ENCODE results near the gene KCTD2. TPM values are rescaled to one million over a fixed set of nuclear protein-coding genes. Genes with fewer than 3 reads are reported as not detected.
A peak's percentile ranks its signal among the peaks of the same experiment; 100 is the strongest.

The KCTD2 gene
- total and polyA plus RNA-seq, 2 of the 13 experiments (the other 11 are each of a cell fraction or from before 2014, with no cell fraction given): 28.3 to 32.6 TPM

DNA sequence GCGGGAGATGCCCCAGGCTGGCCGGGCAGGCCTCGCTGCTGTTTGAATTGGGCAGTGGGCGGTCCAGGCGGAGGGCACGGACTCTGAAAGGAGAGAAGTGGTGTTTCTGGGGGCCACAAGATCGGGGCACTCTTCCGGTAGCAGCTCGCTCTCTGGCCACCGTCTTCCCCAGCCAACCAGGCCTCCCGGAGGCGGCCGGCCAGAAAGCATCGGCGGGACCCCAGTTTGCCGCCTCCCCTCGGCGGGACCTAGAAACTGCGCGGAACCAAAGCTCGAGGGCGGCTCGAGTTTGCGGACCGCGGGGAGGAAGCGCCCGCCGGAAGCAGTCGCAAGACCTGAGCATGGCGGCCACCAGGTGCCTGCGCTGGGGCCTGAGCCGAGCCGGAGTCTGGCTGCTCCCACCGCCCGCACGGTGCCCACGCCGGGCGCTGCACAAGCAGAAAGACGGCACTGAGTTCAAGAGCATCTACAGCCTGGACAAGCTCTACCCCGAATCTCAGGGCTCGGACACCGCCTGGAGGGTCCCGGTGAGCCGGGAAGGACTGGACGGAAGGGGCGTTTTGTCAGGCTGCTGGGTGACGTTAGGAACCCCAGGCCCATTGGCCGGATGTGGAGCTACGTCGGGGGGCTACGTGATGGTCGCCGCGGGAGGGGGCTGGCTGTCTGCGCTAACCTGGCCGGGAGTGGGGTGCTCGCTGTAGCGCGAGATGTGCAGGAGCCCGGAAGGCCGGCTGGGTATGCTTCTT, 34.5 kb upstream of the KCTD2 start, which contains the start of gene MRPL58 (continued):
- TF ChIP-seq, protein P1, sequence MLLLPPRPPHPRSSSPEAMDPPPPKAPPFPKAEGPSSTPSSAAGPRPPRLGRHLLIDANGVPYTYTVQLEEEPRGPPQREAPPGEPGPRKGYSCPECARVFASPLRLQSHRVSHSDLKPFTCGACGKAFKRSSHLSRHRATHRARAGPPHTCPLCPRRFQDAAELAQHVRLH (CRISPR knock-in tag; IDR thresholded peaks at IDR 0.05; ENCODE audit: borderline replicate concordance, low read depth): peak; percentile 99
- TF ChIP-seq HOXA9 (CRISPR knock-in tag; IDR thresholded peaks at IDR 0.05; ENCODE audit: borderline replicate concordance): no peak
- TF ChIP-seq ZNF333 (CRISPR knock-in tag; IDR thresholded peaks at IDR 0.05; ENCODE audit: borderline replicate concordance): peak; percentile 99
- TF ChIP-seq, protein P2, sequence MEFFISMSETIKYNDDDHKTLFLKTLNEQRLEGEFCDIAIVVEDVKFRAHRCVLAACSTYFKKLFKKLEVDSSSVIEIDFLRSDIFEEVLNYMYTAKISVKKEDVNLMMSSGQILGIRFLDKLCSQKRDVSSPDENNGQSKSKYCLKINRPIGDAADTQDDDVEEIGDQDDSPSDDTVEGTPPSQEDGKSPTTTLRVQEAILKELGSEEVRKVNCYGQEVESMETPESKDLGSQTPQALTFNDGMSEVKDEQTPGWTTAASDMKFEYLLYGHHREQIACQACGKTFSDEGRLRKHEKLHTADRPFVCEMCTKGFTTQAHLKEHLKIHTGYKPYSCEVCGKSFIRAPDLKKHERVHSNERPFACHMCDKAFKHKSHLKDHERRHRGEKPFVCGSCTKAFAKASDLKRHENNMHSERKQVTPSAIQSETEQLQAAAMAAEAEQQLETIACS (CRISPR knock-in tag; IDR thresholded peaks at IDR 0.05): peak; percentile 49
- TF ChIP-seq ATF7 (IDR thresholded peaks at IDR 0.05): no peak
- TF ChIP-seq ATF7 (CRISPR knock-in tag; IDR thresholded peaks at IDR 0.05): peak; percentile 94
- peak; percentile 72 for TF ChIP-seq ZNF883 (CRISPR knock-in tag; IDR thresholded peaks at IDR 0.05; ENCODE audit: not compliant biosample characterization)
- peak; percentile 80 for TF ChIP-seq GATAD2A (CRISPR knock-in tag; IDR thresholded peaks at IDR 0.05)
- peak; percentile 77 for TF ChIP-seq JUND (CRISPR knock-in tag; IDR thresholded peaks at IDR 0.05)
- TF ChIP-seq RBAK (CRISPR knock-in tag; IDR thresholded peaks at IDR 0.05): no peak; the same call in 1 of the 2 replicates
- TF ChIP-seq FIP1L1 (IDR thresholded peaks at IDR 0.05; ENCODE audit: borderline replicate concordance, insufficient read depth, low read depth, low read length): peak; percentile 96; the same call in 1 of the 2 replicates
- no peak for TF ChIP-seq SMARCE1 (IDR thresholded peaks at IDR 0.05; ENCODE audit: borderline replicate concordance)
- 0 out of 2 replicates have a peak, but pooled peaks have one; percentile 19 for TF ChIP-seq RELA (CRISPR knock-in tag; IDR thresholded peaks at IDR 0.05)
- peak; percentile 87; the same call in 1 of the 2 replicates for TF ChIP-seq ZNF558 (CRISPR knock-in tag; IDR thresholded peaks at IDR 0.05; ENCODE audit: borderline replicate concordance)
- TF ChIP-seq, protein P3, sequence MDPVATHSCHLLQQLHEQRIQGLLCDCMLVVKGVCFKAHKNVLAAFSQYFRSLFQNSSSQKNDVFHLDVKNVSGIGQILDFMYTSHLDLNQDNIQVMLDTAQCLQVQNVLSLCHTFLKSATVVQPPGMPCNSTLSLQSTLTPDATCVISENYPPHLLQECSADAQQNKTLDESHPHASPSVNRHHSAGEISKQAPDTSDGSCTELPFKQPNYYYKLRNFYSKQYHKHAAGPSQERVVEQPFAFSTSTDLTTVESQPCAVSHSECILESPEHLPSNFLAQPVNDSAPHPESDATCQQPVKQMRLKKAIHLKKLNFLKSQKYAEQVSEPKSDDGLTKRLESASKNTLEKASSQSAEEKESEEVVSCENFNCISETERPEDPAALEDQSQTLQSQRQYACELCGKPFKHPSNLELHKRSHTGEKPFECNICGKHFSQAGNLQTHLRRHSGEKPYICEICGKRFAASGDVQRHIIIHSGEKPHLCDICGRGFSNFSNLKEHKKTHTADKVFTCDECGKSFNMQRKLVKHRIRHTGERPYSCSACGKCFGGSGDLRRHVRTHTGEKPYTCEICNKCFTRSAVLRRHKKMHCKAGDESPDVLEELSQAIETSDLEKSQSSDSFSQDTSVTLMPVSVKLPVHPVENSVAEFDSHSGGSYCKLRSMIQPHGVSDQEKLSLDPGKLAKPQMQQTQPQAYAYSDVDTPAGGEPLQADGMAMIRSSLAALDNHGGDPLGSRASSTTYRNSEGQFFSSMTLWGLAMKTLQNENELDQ (CRISPR knock-in tag; IDR thresholded peaks at IDR 0.05; ENCODE audit: borderline replicate concordance): peak; percentile 97
- TF ChIP-seq, protein P4, sequence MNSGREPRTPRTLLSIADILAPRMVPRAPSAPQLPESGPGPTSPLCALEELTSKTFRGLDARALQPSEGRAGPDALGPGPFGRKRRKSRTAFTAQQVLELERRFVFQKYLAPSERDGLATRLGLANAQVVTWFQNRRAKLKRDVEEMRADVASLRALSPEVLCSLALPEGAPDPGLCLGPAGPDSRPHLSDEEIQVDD (CRISPR knock-in tag; IDR thresholded peaks at IDR 0.05; ENCODE audit: borderline replicate concordance): 0 out of 2 replicates have a peak, but pooled peaks have one; percentile 75
- TF ChIP-seq, protein P5, sequence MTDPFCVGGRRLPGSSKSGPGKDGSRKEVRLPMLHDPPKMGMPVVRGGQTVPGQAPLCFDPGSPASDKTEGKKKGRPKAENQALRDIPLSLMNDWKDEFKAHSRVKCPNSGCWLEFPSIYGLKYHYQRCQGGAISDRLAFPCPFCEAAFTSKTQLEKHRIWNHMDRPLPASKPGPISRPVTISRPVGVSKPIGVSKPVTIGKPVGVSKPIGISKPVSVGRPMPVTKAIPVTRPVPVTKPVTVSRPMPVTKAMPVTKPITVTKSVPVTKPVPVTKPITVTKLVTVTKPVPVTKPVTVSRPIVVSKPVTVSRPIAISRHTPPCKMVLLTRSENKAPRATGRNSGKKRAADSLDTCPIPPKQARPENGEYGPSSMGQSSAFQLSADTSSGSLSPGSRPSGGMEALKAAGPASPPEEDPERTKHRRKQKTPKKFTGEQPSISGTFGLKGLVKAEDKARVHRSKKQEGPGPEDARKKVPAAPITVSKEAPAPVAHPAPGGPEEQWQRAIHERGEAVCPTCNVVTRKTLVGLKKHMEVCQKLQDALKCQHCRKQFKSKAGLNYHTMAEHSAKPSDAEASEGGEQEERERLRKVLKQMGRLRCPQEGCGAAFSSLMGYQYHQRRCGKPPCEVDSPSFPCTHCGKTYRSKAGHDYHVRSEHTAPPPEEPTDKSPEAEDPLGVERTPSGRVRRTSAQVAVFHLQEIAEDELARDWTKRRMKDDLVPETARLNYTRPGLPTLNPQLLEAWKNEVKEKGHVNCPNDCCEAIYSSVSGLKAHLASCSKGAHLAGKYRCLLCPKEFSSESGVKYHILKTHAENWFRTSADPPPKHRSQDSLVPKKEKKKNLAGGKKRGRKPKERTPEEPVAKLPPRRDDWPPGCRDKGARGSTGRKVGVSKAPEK (CRISPR knock-in tag; IDR thresholded peaks at IDR 0.05; ENCODE audit: borderline replicate concordance): peak; percentile 54; the same call in 1 of the 2 replicates
- peak; percentile 88; the same call in 1 of the 2 replicates for TF ChIP-seq MYNN (CRISPR knock-in tag; IDR thresholded peaks at IDR 0.05; ENCODE audit: low read depth)
- peak; percentile 91; the same call in 1 of the 2 replicates for TF ChIP-seq ZNF446 (CRISPR knock-in tag; IDR thresholded peaks at IDR 0.05)
- TF ChIP-seq RFX5 (IDR thresholded peaks at IDR 0.05; ENCODE audit: low read depth, low read length): peak; percentile 54
- TF ChIP-seq ZNF329 (CRISPR knock-in tag; IDR thresholded peaks at IDR 0.05; ENCODE audit: low read depth): peak; percentile 79
- peak; percentile 98 for TF ChIP-seq PHF20 (CRISPR knock-in tag; IDR thresholded peaks at IDR 0.05)

Data from HepG2 (cell line).